HepG2 (cell line): ENCODE results near the gene MUL1. TPM values are rescaled to one million over a fixed set of nuclear protein-coding genes. Genes with fewer than 3 reads are reported as not detected.
A peak's percentile ranks its signal among the peaks of the same experiment; 100 is the strongest.

Experiments
- ARID2 ChIP-seq: sonication (generic); formaldehyde crosslinking; IDR thresholded peaks from 2 replicates; pipeline ENCODE4 v1.8.1; 2022; ENCODE audit warnings: mild to moderate bottlenecking, missing genetic modification reagents, borderline replicate concordance
- CHD2 ChIP-seq: IDR thresholded peaks from 2 replicates; pipeline ENCODE4 v1.6.1; 2011; ENCODE audit warnings: low read depth, low read length, improper control_type of control experiment
- EZH2 ChIP-seq: conservative IDR thresholded peaks from 2 replicates; pipeline ENCODE4 v1.6.1; 2012; ENCODE audit warnings: mild to moderate bottlenecking, low read depth, low read length, moderate library complexity
- FOXA3 ChIP-seq: IDR thresholded peaks from 2 replicates; pipeline ENCODE4 v1.6.1; 2016; ENCODE audit warnings: missing genetic modification reagents, missing compliant biosample characterization
- GATAD1 ChIP-seq: IDR thresholded peaks from 2 replicates; pipeline ENCODE4 v1.6.1; 2016; ENCODE audit warnings: missing genetic modification reagents, missing compliant biosample characterization
- HIVEP1 ChIP-seq: sonication (generic); formaldehyde crosslinking; IDR thresholded peaks from 2 replicates; pipeline ENCODE4 v1.4.0; 2020; ENCODE audit warnings: mild to moderate bottlenecking, missing genetic modification reagents
- HNRNPH1 ChIP-seq: fragments of 200-400 bp; formaldehyde crosslinking; optimal IDR thresholded peaks from 2 replicates; pipeline ENCODE3; 2017; ENCODE audit warnings: mild to moderate bottlenecking, low read depth, low read length
- KLF9 ChIP-seq: IDR thresholded peaks from 2 replicates; pipeline ENCODE4 v1.6.1; 2016; ENCODE audit warnings: low read depth
- MAFG ChIP-seq: sonication (generic); formaldehyde crosslinking; IDR thresholded peaks from 2 replicates; pipeline ENCODE4 v1.5.1; 2020; ENCODE audit warnings: mild to moderate bottlenecking, missing genetic modification reagents
- PITX1 ChIP-seq: sonication (generic); formaldehyde crosslinking; IDR thresholded peaks from 2 replicates; pipeline ENCODE4 v1.5.1; 2020; ENCODE audit warnings: mild to moderate bottlenecking, missing genetic modification reagents
- RXRA ChIP-seq: sonication (generic); formaldehyde crosslinking; IDR thresholded peaks from 2 replicates; pipeline ENCODE4 v1.5.1; 2020; ENCODE audit warnings: missing genetic modification reagents
- SNAPC4 ChIP-seq: sonication (generic); formaldehyde crosslinking; IDR thresholded peaks from 2 replicates; pipeline ENCODE4 v1.4.0; 2020; ENCODE audit warnings: mild to moderate bottlenecking, missing genetic modification reagents
- SRSF1 ChIP-seq: fragments of 200-400 bp; formaldehyde crosslinking; optimal IDR thresholded peaks from 2 replicates; pipeline ENCODE3; 2017; ENCODE audit warnings: mild to moderate bottlenecking, low read depth, low read length, moderate library complexity
- SRY ChIP-seq: sonication (generic); formaldehyde crosslinking; IDR thresholded peaks from 2 replicates; pipeline ENCODE4 v1.8.0; 2022; ENCODE audit warnings: mild to moderate bottlenecking, missing genetic modification reagents
- TAF15 ChIP-seq: fragments of 200-400 bp; formaldehyde crosslinking; IDR thresholded peaks from one replicate; pipeline ENCODE4 v1.6.1; 2018; ENCODE audit warnings: mild to moderate bottlenecking, low read depth, low read length; ENCODE audit not compliant: poor library complexity, severe bottlenecking
- U2AF2 ChIP-seq: fragments of 200-400 bp; formaldehyde crosslinking; IDR thresholded peaks from 2 replicates; pipeline ENCODE4 v1.6.1; 2017; ENCODE audit warnings: low read depth, mild to moderate bottlenecking, low read length
- ZMYM2 ChIP-seq: sonication (generic); formaldehyde crosslinking; IDR thresholded peaks from 2 replicates; pipeline ENCODE4 v1.8.0; 2022; ENCODE audit warnings: mild to moderate bottlenecking, missing genetic modification reagents
- ZNF138 ChIP-seq: sonication (generic); formaldehyde crosslinking; IDR thresholded peaks from 2 replicates; pipeline ENCODE4 v1.5.0; 2020; ENCODE audit warnings: mild to moderate bottlenecking, low read depth, missing genetic modification reagents
- ZNF235 ChIP-seq: sonication (generic); formaldehyde crosslinking; IDR thresholded peaks from 2 replicates; pipeline ENCODE4 v1.8.1; 2023; ENCODE audit warnings: mild to moderate bottlenecking, missing genetic modification reagents, borderline replicate concordance
- ZNF547 ChIP-seq: sonication (generic); formaldehyde crosslinking; IDR thresholded peaks from 2 replicates; pipeline ENCODE4 v1.5.1; 2020; ENCODE audit warnings: mild to moderate bottlenecking, missing genetic modification reagents
- polyA plus RNA-seq, 8 experiments: library from polyadenylated mRNA; depleted of rRNA in 3 of 8; stranded (reverse) in 7 of 8; unstranded in 1 of 8; fragments of >200 nt; fragmentation: Illumina TruSeq in 4 of 8; extraction: Trizol in 4 of 8; gene quantifications; 2 replicates each; pipeline versions ENCODE4 v1.2.1 to v1.2.3, GENCODE V29; 2011 to 2016; ENCODE audit warnings: low read depth in 4 of 8, missing spikeins in 1 of 8, mixed read lengths in 1 of 8; ENCODE audit not compliant: insufficient read depth in 1 of 8
- total RNA-seq, 5 experiments: library from RNA; depleted of rRNA; stranded (reverse); fragments of >200 nt; fragmentation: Illumina TruSeq; extraction: Trizol; gene quantifications; 2 replicates each; pipeline ENCODE4 v1.2.3, GENCODE V29; 2016; ENCODE audit warnings: low read depth in 1 of 5
- TF ChIP-seq, protein P1 (sequence below): sonication (generic); formaldehyde crosslinking; IDR thresholded peaks from 2 replicates; pipeline ENCODE4 v1.4.0; 2020; ENCODE audit warnings: mild to moderate bottlenecking, missing genetic modification reagents
- TF ChIP-seq, protein P2 (sequence below): sonication (generic); formaldehyde crosslinking; IDR thresholded peaks from 2 replicates; pipeline ENCODE4 v1.4.0; 2020; ENCODE audit warnings: low read depth, mild to moderate bottlenecking, missing genetic modification reagents
- TF ChIP-seq, protein P3 (sequence below): sonication (generic); formaldehyde crosslinking; IDR thresholded peaks from 2 replicates; pipeline ENCODE4 v1.4.0; 2020; ENCODE audit warnings: mild to moderate bottlenecking, missing genetic modification reagents

Gene MUL1
- total and polyA plus RNA-seq, 2 of the 13 experiments (the other 11 are each of a cell fraction or from before 2014, with no cell fraction given) = 21.5 to 26.5 TPM

- TF ChIP-seq ZNF235 (CRISPR knock-in tag) (peak; percentile 11; the same call in 1 of the 2 replicates), PITX1 (CRISPR knock-in tag) (peak; percentile 43; the same call in 1 of the 2 replicates), ZMYM2 (CRISPR knock-in tag) (0 out of 2 replicates have a peak, but pooled peaks have one; percentile 52), TAF15 (peak; percentile 29), SRSF1 (peak; percentile 95), HNRNPH1 (peak; percentile 91), CHD2 (no peak; the same call in 1 of the 2 replicates), GATAD1 (CRISPR knock-in tag) (peak; percentile 7; the same call in 1 of the 2 replicates), EZH2 (no peak), SRY (CRISPR knock-in tag) (peak; percentile 60; the same call in 1 of the 2 replicates), SNAPC4 (CRISPR knock-in tag) (peak; percentile 90), U2AF2 (no peak), KLF9 (no peak), RXRA (CRISPR knock-in tag) (peak; percentile 70), ZNF547 (CRISPR knock-in tag) (peak; percentile 89), HIVEP1 (CRISPR knock-in tag) (peak; percentile 94), FOXA3 (CRISPR knock-in tag) (peak; percentile 40), ARID2 (CRISPR knock-in tag) (peak; percentile 96), MAFG (CRISPR knock-in tag) (no peak), ZNF138 (CRISPR knock-in tag) (no peak)
- TF ChIP-seq, protein P1, sequence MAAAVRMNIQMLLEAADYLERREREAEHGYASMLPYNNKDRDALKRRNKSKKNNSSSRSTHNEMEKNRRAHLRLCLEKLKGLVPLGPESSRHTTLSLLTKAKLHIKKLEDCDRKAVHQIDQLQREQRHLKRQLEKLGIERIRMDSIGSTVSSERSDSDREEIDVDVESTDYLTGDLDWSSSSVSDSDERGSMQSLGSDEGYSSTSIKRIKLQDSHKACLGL (CRISPR knock-in tag) = peak; percentile 84
- TF ChIP-seq, protein P2, sequence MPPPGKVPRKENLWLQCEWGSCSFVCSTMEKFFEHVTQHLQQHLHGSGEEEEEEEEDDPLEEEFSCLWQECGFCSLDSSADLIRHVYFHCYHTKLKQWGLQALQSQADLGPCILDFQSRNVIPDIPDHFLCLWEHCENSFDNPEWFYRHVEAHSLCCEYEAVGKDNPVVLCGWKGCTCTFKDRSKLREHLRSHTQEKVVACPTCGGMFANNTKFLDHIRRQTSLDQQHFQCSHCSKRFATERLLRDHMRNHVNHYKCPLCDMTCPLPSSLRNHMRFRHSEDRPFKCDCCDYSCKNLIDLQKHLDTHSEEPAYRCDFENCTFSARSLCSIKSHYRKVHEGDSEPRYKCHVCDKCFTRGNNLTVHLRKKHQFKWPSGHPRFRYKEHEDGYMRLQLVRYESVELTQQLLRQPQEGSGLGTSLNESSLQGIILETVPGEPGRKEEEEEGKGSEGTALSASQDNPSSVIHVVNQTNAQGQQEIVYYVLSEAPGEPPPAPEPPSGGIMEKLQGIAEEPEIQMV (CRISPR knock-in tag) = peak; percentile 94
- TF ChIP-seq, protein P3, sequence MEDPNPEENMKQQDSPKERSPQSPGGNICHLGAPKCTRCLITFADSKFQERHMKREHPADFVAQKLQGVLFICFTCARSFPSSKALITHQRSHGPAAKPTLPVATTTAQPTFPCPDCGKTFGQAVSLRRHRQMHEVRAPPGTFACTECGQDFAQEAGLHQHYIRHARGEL (CRISPR knock-in tag) = 0 out of 2 replicates have a peak, but pooled peaks have one; percentile 70
Measured at GRCh38 chr1:20486457-20487235, 21.3 kb downstream of the MUL1 start (continued).
